ENCODE data around the gene UBFD1. TPM values are rescaled to one million over a fixed set of nuclear protein-coding genes. Genes with fewer than 3 reads are reported as not detected.

The UBFD1 gene
- total and polyA plus RNA-seq, 2 donors: 18.0 to 51.6 TPM

Other genes with a start within 250 kb of the UBFD1 start
- gene COG7, start 104.5 kb upstream of the UBFD1 start, total RNA-seq: 25.6 TPM
- gene COG7, start 104.5 kb upstream of the UBFD1 start, polyA plus RNA-seq: 16.6 TPM
- 43.7 TPM for gene GGA2, start 47.2 kb upstream of the UBFD1 start, total RNA-seq
- 23.4 TPM for gene GGA2, start 47.2 kb upstream of the UBFD1 start, polyA plus RNA-seq
- 27.5 TPM for gene EARS2, start 377 bp upstream of the UBFD1 start, total RNA-seq
- gene EARS2, start 377 bp upstream of the UBFD1 start, polyA plus RNA-seq: 17.7 TPM
- gene NDUFAB1, start 38.6 kb downstream of the UBFD1 start, total RNA-seq: 76.7 TPM
- 171 TPM for gene NDUFAB1, start 38.6 kb downstream of the UBFD1 start, polyA plus RNA-seq
- gene PALB2, start 83.6 kb downstream of the UBFD1 start, total RNA-seq: 9.4 TPM
- gene PALB2, start 83.6 kb downstream of the UBFD1 start, polyA plus RNA-seq: 7.0 TPM
- gene DCTN5, start 83.7 kb downstream of the UBFD1 start, total RNA-seq: 36.3 TPM
- gene DCTN5, start 83.7 kb downstream of the UBFD1 start, polyA plus RNA-seq: 35.2 TPM
- gene PLK1, start 121.2 kb downstream of the UBFD1 start, total RNA-seq: 3.5 TPM
- 1.3 TPM for gene PLK1, start 121.2 kb downstream of the UBFD1 start, polyA plus RNA-seq
- gene ERN2, start 155.5 kb downstream of the UBFD1 start, total RNA-seq: 2.0 TPM
- gene ERN2, start 155.5 kb downstream of the UBFD1 start, polyA plus RNA-seq: 4.0 TPM
- gene CHP2, start 197.3 kb downstream of the UBFD1 start, total RNA-seq: 3.0 TPM
- gene CHP2, start 197.3 kb downstream of the UBFD1 start, polyA plus RNA-seq: 3.4 TPM